Neutrophil (primary cell): ENCODE data around the gene HABP2.
A peak's percentile ranks its signal among the peaks of the same experiment; 100 is the strongest.

ENCODE experiments used
- H3K27ac ChIP-seq: fragments of 200-600 bp; sonication (generic); 2 replicates; pipeline ENCODE4 v1.5.1; 2016; ENCODE audit warnings: mild to moderate bottlenecking, moderate library complexity
- H3K27me3 ChIP-seq: fragments of 200-600 bp; sonication (generic); 2 replicates; pipeline ENCODE4 v1.6.0; 2016; ENCODE audit warnings: mild to moderate bottlenecking
- H3K36me3 ChIP-seq: fragments of 200-600 bp; sonication (generic); 2 replicates; pipeline ENCODE4 v1.5.1; 2017
- H3K4me1 ChIP-seq, 2 experiments: fragments of 200-600 bp in 1 of 2; sonication (generic) in 1 of 2; 1 replicate in 1 of 2; 2 replicates in 1 of 2; pipeline versions ENCODE4 v1.5.1 to v1.6.1; 2013 to 2016; ENCODE audit warnings: low read depth in 1 of 2, low read length in 1 of 2, mild to moderate bottlenecking in 1 of 2, moderate library complexity in 1 of 2; ENCODE audit not compliant: control insufficient read depth in 1 of 2, insufficient read depth in 1 of 2
- H3K4me3 ChIP-seq, 2 experiments: fragments of 200-600 bp in 1 of 2; sonication (generic) in 1 of 2; 1 replicate in 1 of 2; 2 replicates in 1 of 2; pipeline ENCODE4 v1.5.1; 2013 to 2016; ENCODE audit warnings: low read depth in 1 of 2, low read length in 1 of 2, mild to moderate bottlenecking in 1 of 2, moderate library complexity in 1 of 2
- H3K9me3 ChIP-seq: fragments of 200-600 bp; sonication (generic); 2 replicates; pipeline ENCODE4 v1.5.1; 2016
- CTCF ChIP-seq: fragments of 200-600 bp; sonication (generic); IDR thresholded peaks from 2 replicates; pipeline ENCODE4 v1.5.1; 2016; ENCODE audit warnings: antibody characterized with exemption

Gene HABP2

GRCh38 chr10:113562704-113563103 is 9.9 kb downstream of the HABP2 start:
- Histone ChIP-seq H3K4me1 (peaks cover 0 to 6% of the 10 kb centered on the region in 2 experiments), H3K27ac (no peak overlapping the region), H3K4me3 (no peak overlapping the region), H3K9me3 (no peaks in the 10 kb centered on the region), H3K27me3 (peaks cover 14% of the 10 kb centered on the region), H3K36me3 (no peaks in the 10 kb centered on the region)
- TF ChIP-seq CTCF, result no peak

GRCh38 chr10:113563306-113564088 is 10.6 kb downstream of the HABP2 start:
- Histone ChIP-seq H3K36me3 (no peaks in the 10 kb centered on the region), H3K27me3 (peaks cover 6% of the 10 kb centered on the region), H3K4me3 (no peak overlapping the region), H3K9me3 (no peaks in the 10 kb centered on the region), H3K4me1 (peaks cover 0 to 6% of the 10 kb centered on the region in 2 experiments), H3K27ac (no peak overlapping the region)
- peak; percentile 81 for TF ChIP-seq CTCF

GRCh38 chr10:113565364-113565763 is 12.5 kb downstream of the HABP2 start:
- no peaks in the 10 kb centered on the region for H3K9me3 ChIP-seq
- no peak overlapping the region for H3K4me3 ChIP-seq
- no peak overlapping the region for H3K27ac ChIP-seq
- no peaks in the 10 kb centered on the region for H3K36me3 ChIP-seq
- H3K4me1 ChIP-seq, result peaks cover 0 to 6% of the 10 kb centered on the region in 2 experiments
- no peak for TF ChIP-seq CTCF
- no peaks in the 10 kb centered on the region for H3K27me3 ChIP-seq

GRCh38 chr10:113566888-113567287 is 14.0 kb downstream of the HABP2 start:
- Histone ChIP-seq H3K9me3 (no peaks in the 10 kb centered on the region), H3K27ac (no peak overlapping the region)
- TF ChIP-seq CTCF, result no peak

GRCh38 chr10:113569576-113569975 is 16.7 kb downstream of the HABP2 start:
- Histone ChIP-seq H3K4me1 (no peaks in the 10 kb centered on the region), H3K4me3 (no peak overlapping the region), H3K36me3 (no peaks in the 10 kb centered on the region), H3K9me3 (no peaks in the 10 kb centered on the region), H3K27ac (no peak overlapping the region), H3K27me3 (peaks cover 7% of the 10 kb centered on the region)
- no peak for TF ChIP-seq CTCF

More at GRCh38 chr10:113566888-113567287, 14.0 kb downstream of the HABP2 start:
- Histone ChIP-seq H3K4me3 (no peak overlapping the region), H3K4me1 (peaks cover 0 to 6% of the 10 kb centered on the region in 2 experiments), H3K36me3 (no peaks in the 10 kb centered on the region), H3K27me3 (no peaks in the 10 kb centered on the region)
